Vagina (tissue), 2 donors: ENCODE data around the gene CGNL1.

ENCODE experiments used
- CTCF ChIP-seq, 3 experiments: fragments of 450-650 bp in 2 of 3; fragments of 200-600 bp in 1 of 3; sonication (generic) in 1 of 3; IDR thresholded peaks; one replicate each; pipeline ENCODE4 v1.5.1; 2017 to 2019; ENCODE audit warnings: antibody characterized with exemption in 3 of 3, mild to moderate bottlenecking in 2 of 3, moderate library complexity in 2 of 3
- POLR2A ChIP-seq, 2 donors: fragments of 450-650 bp; IDR thresholded peaks; one replicate each; pipeline ENCODE4 v1.6.1; 2017; ENCODE audit warnings: antibody characterized with exemption in 2 of 2, mild to moderate bottlenecking in 2 of 2, moderate library complexity in 2 of 2
- POLR2AphosphoS5 ChIP-seq, 2 donors: sonication (generic); formaldehyde crosslinking; IDR thresholded peaks; one replicate each; pipeline ENCODE4 v1.9.0; 2017; ENCODE audit warnings: antibody characterized with exemption in 2 of 2, mild to moderate bottlenecking in 2 of 2, low read depth in 1 of 2; ENCODE audit not compliant: insufficient read depth in 1 of 2

- no peak for TF ChIP-seq CTCF (IDR thresholded peaks at IDR 0.05)
- no peak for TF ChIP-seq POLR2A (IDR thresholded peaks at IDR 0.05)
- no peak for TF ChIP-seq POLR2AphosphoS5 (IDR thresholded peaks at IDR 0.05; ENCODE audit: insufficient read depth in 1 of 2, low read depth in 1 of 2)
Observed at GRCh38 chr15:57489122-57489521, 112.8 kb downstream of the CGNL1 start.
